H9 (cell line): ENCODE data around the gene MYOM3. TPM values are rescaled to one million over a fixed set of nuclear protein-coding genes. Genes with fewer than 3 reads are reported as not detected.

Experiments
- DNase-seq: peaks from one replicate; pipeline ENCODE4 v3.0.0-alpha.2; 2017
- H2AFZ ChIP-seq: one replicate; pipeline ENCODE4 v1.6.1; 2013; ENCODE audit warnings: mild to moderate bottlenecking, low read length, control low read depth, moderate library complexity
- H2AK5ac ChIP-seq: 2 replicates; pipeline ENCODE4 v1.6.1; 2013; ENCODE audit warnings: low read length, control low read depth, mixed read lengths; ENCODE audit not compliant: insufficient read length
- H2BK120ac ChIP-seq: one replicate; pipeline ENCODE4 v1.6.1; 2013; ENCODE audit warnings: low read depth, mild to moderate bottlenecking, low read length, control low read depth, inconsistent platforms; ENCODE audit not compliant: poor library complexity, severe bottlenecking
- H2BK12ac ChIP-seq: 2 replicates; pipeline ENCODE4 v1.6.1; 2013; ENCODE audit warnings: low read length, control low read depth, mixed read lengths, low read depth; ENCODE audit not compliant: insufficient read length
- H2BK15ac ChIP-seq: 2 replicates; pipeline ENCODE4 v1.6.1; 2013; ENCODE audit warnings: low read depth, low read length, control low read depth
- H2BK20ac ChIP-seq: one replicate; pipeline ENCODE4 v1.6.1; 2013; ENCODE audit warnings: low read depth, mild to moderate bottlenecking, low read length, control low read depth, inconsistent platforms; ENCODE audit not compliant: poor library complexity, severe bottlenecking
- H2BK5ac ChIP-seq: 2 replicates; pipeline ENCODE4 v1.6.1; 2013; ENCODE audit warnings: low read length, control low read depth, mixed read lengths; ENCODE audit not compliant: insufficient read length
- H3K14ac ChIP-seq: 2 replicates; pipeline ENCODE4 v1.6.1; 2013; ENCODE audit warnings: low read length, control low read depth; ENCODE audit not compliant: insufficient read depth
- H3K18ac ChIP-seq: 2 replicates; pipeline ENCODE4 v1.6.1; 2013; ENCODE audit warnings: low read depth, mild to moderate bottlenecking, mixed read lengths, low read length, control low read depth; ENCODE audit not compliant: insufficient read length
- H3K23ac ChIP-seq: 2 replicates; pipeline ENCODE4 v1.6.1; 2013; ENCODE audit warnings: low read length, control low read depth, mixed read lengths, low read depth; ENCODE audit not compliant: insufficient read length
- H3K23me2 ChIP-seq: 2 replicates; pipeline ENCODE4 v1.6.1; 2013; ENCODE audit warnings: low read depth, mild to moderate bottlenecking, mixed read lengths, low read length, control low read depth; ENCODE audit not compliant: insufficient read length, poor library complexity, severe bottlenecking
- H3K27ac ChIP-seq: 2 replicates; pipeline ENCODE4 v1.5.1; 2013; ENCODE audit warnings: low read length, control low read depth, mixed read lengths, low read depth; ENCODE audit not compliant: insufficient read length
- H3K27me3 ChIP-seq: 2 replicates; pipeline ENCODE4 v1.6.1; 2013; ENCODE audit warnings: low read length, control low read depth, inconsistent platforms; ENCODE audit not compliant: insufficient read depth
- H3K4ac ChIP-seq: 2 replicates; pipeline ENCODE4 v1.6.1; 2013; ENCODE audit warnings: low read depth, mild to moderate bottlenecking, control low read depth, inconsistent platforms, low read length, moderate library complexity
- H3K4me1 ChIP-seq: 2 replicates; pipeline ENCODE4 v1.6.1; 2013; ENCODE audit warnings: low read length, control low read depth, inconsistent platforms; ENCODE audit not compliant: insufficient read depth
- H3K4me2 ChIP-seq: 2 replicates; pipeline ENCODE4 v1.6.1; 2013; ENCODE audit warnings: low read length, control low read depth, mixed read lengths; ENCODE audit not compliant: insufficient read length, insufficient read depth
- H3K56ac ChIP-seq: 2 replicates; pipeline ENCODE4 v1.6.1; 2013; ENCODE audit warnings: low read depth, mild to moderate bottlenecking, mixed read lengths, low read length, control low read depth; ENCODE audit not compliant: insufficient read length
- H3K79me1 ChIP-seq: 2 replicates; pipeline ENCODE4 v1.6.1; 2013; ENCODE audit warnings: low read depth, mild to moderate bottlenecking, moderate library complexity, low read length, control low read depth, inconsistent platforms; ENCODE audit not compliant: insufficient read depth, poor library complexity, severe bottlenecking
- H3K79me2 ChIP-seq: 2 replicates; pipeline ENCODE4 v1.6.1; 2013; ENCODE audit warnings: low read length, control low read depth, inconsistent platforms; ENCODE audit not compliant: insufficient read depth
- H3K9ac ChIP-seq: 2 replicates; pipeline ENCODE4 v1.6.1; 2013; ENCODE audit warnings: low read length, control low read depth, mixed read lengths; ENCODE audit not compliant: insufficient read length; ENCODE audit errors: extremely low read depth
- H3K9me3 ChIP-seq: one replicate; pipeline ENCODE4 v1.6.1; 2013; ENCODE audit warnings: low read depth, low read length, inconsistent platforms; ENCODE audit not compliant: control insufficient read depth
- H3T11ph ChIP-seq: one replicate; pipeline ENCODE4 v1.6.1; 2013; ENCODE audit warnings: mild to moderate bottlenecking, low read length, control low read depth, inconsistent platforms
- H4K20me1 ChIP-seq: one replicate; pipeline ENCODE4 v1.6.1; 2013; ENCODE audit not compliant: control insufficient read depth, insufficient read length, insufficient read depth
- H4K5ac ChIP-seq: 2 replicates; pipeline ENCODE4 v1.6.1; 2013; ENCODE audit warnings: low read depth, mild to moderate bottlenecking, mixed read lengths, low read length, control low read depth; ENCODE audit not compliant: insufficient read length
- H4K8ac ChIP-seq: replicated peaks from 2 replicates; pipeline ENCODE4 v1.6.1; 2013; ENCODE audit warnings: low read length, control low read depth, mixed read lengths, low read depth; ENCODE audit not compliant: insufficient read length
- H4K91ac ChIP-seq: 2 replicates; pipeline ENCODE4 v1.6.1; 2013; ENCODE audit warnings: low read depth, mild to moderate bottlenecking, moderate library complexity, mixed read lengths, low read length, control low read depth; ENCODE audit not compliant: insufficient read length
- H3K27ac Mint-ChIP-seq, 3 experiments: 2 replicates in 2 of 3; 3 replicates in 1 of 3; pipeline ENCODE4 v1.8.0; 2020 to 2021; ENCODE audit warnings: mixed read lengths in 3 of 3, mild to moderate bottlenecking in 1 of 3, moderate library complexity in 1 of 3
- H3K27me3 Mint-ChIP-seq: 2 replicates; pipeline ENCODE4 v1.8.0; 2021; ENCODE audit warnings: low read depth, mild to moderate bottlenecking, moderate library complexity, mixed read lengths
- H3K36me3 Mint-ChIP-seq, 3 experiments: 2 replicates in 2 of 3; 3 replicates in 1 of 3; pipeline ENCODE4 v1.8.0; 2020 to 2021; ENCODE audit warnings: low read depth in 3 of 3, mixed read lengths in 3 of 3; ENCODE audit not compliant: insufficient read depth in 1 of 3
- H3K4me1 Mint-ChIP-seq, 2 experiments: 2 replicates each; pipeline ENCODE4 v1.8.0; 2020; ENCODE audit warnings: mixed read lengths in 2 of 2
- H3K4me3 Mint-ChIP-seq, 2 experiments: 2 replicates in 1 of 2; 3 replicates in 1 of 2; pipeline ENCODE4 v1.8.0; 2020 to 2021; ENCODE audit warnings: mild to moderate bottlenecking in 2 of 2, mixed read lengths in 2 of 2, moderate library complexity in 1 of 2
- H3K9me3 Mint-ChIP-seq, 2 experiments: 2 replicates in 1 of 2; 3 replicates in 1 of 2; pipeline ENCODE4 v1.8.0; 2020; ENCODE audit warnings: mild to moderate bottlenecking in 2 of 2, mixed read lengths in 2 of 2, moderate library complexity in 1 of 2
- WGBS: extraction: QIAGEN DNeasy Blood & Tissue Kit; methylation state at CpG from one replicate; pipeline ENCODE4 v1.1.7; 2013; ENCODE audit warnings: missing lambda C conversion rate, low lambda C conversion rate, mixed read lengths; ENCODE audit not compliant: insufficient read length; ENCODE audit errors: extremely low coverage; 5-methylcytosine and 5-hydroxymethylcytosine counted together
- total RNA-seq: library from RNA; stranded (reverse); gene quantifications from 2 replicates; pipeline ENCODE4 v1.2.1, GENCODE V29; 2021
- TF ChIP-seq, protein P1 (sequence below): fragments of 200-600 bp; sonication (generic); conservative IDR thresholded peaks from 3 replicates; pipeline ENCODE4 v1.8.0; 2021; ENCODE audit warnings: antibody characterized with exemption, mild to moderate bottlenecking

The MYOM3 gene
- total RNA-seq, 1 experiment from 2014 or later, result 0.11 TPM

- H2AFZ ChIP-seq, result no peak overlapping the region
- WGBS, result no CpG with 5 or more reads among the region's 20 CpGs
- no peak overlapping the region for H4K91ac ChIP-seq
- H2BK15ac ChIP-seq, result no peak overlapping the region
- H3K4me1 Mint-ChIP-seq, result peaks cover 27 to 32% of the 10 kb centered on the region in 2 experiments
- H2BK120ac ChIP-seq, result no peak overlapping the region
- H3K27ac Mint-ChIP-seq, result no peak overlapping the region; a peak in 1 of 7 replicates
- H4K5ac ChIP-seq, result no peak overlapping the region
- no peak overlapping the region for H4K8ac ChIP-seq
- no peak overlapping the region for H3K56ac ChIP-seq
- no peak overlapping the region; the same call in 1 of the 2 replicates for H3K14ac ChIP-seq
- no peak overlapping the region for H3T11ph ChIP-seq
- H3K79me1 ChIP-seq, result no peaks in the 10 kb centered on the region
- H2BK5ac ChIP-seq, result no peak overlapping the region
- no peaks in the 10 kb centered on the region for H3K23me2 ChIP-seq
- no peak overlapping the region for H3K23ac ChIP-seq
- H3K18ac ChIP-seq, result peak overlapping the region; percentile 39
- H4K20me1 ChIP-seq, result no peaks in the 10 kb centered on the region
- no peaks in the 10 kb centered on the region for H3K36me3 Mint-ChIP-seq
- no peak overlapping the region for H2BK12ac ChIP-seq
- no peak overlapping the region for H2BK20ac ChIP-seq
- peaks cover under 1% of the 10 kb centered on the region; the same call in 1 of the 2 replicates for H3K27me3 Mint-ChIP-seq
- no peaks in the 10 kb centered on the region for H3K9me3 ChIP-seq
- H3K9ac ChIP-seq, result no peak overlapping the region
- no peaks in the 10 kb centered on the region for H3K79me2 ChIP-seq
- H3K9me3 Mint-ChIP-seq, result no peaks in the 10 kb centered on the region
- no peak overlapping the region for H2AK5ac ChIP-seq
- H3K4me1 ChIP-seq, result peaks cover 15% of the 10 kb centered on the region; the same call in 1 of the 2 replicates
- TF ChIP-seq, protein P1, sequence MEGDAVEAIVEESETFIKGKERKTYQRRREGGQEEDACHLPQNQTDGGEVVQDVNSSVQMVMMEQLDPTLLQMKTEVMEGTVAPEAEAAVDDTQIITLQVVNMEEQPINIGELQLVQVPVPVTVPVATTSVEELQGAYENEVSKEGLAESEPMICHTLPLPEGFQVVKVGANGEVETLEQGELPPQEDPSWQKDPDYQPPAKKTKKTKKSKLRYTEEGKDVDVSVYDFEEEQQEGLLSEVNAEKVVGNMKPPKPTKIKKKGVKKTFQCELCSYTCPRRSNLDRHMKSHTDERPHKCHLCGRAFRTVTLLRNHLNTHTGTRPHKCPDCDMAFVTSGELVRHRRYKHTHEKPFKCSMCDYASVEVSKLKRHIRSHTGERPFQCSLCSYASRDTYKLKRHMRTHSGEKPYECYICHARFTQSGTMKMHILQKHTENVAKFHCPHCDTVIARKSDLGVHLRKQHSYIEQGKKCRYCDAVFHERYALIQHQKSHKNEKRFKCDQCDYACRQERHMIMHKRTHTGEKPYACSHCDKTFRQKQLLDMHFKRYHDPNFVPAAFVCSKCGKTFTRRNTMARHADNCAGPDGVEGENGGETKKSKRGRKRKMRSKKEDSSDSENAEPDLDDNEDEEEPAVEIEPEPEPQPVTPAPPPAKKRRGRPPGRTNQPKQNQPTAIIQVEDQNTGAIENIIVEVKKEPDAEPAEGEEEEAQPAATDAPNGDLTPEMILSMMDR, result no peak
- DNase-seq, result peak; percentile 50
- no peak overlapping the region for H3K4me3 Mint-ChIP-seq
- no peak overlapping the region for H3K27ac ChIP-seq
- no peaks in the 10 kb centered on the region for H3K27me3 ChIP-seq
- no peak overlapping the region for H3K4me2 ChIP-seq
- no peak overlapping the region for H3K4ac ChIP-seq
Observed at GRCh38 chr1:24018611-24019580, 93.0 kb downstream of the MYOM3 start.
